Activated naive CD4-positive, alpha-beta T cell treated with Interleukin-2 at 50 U/mL for 16 hours (primary cell): Measurements from ENCODE around the gene PCP2.

Experiments
- DNase-seq: peaks from one replicate; pipeline ENCODE4 v3.0.0-alpha.2; 2020

Gene PCP2

DNA sequence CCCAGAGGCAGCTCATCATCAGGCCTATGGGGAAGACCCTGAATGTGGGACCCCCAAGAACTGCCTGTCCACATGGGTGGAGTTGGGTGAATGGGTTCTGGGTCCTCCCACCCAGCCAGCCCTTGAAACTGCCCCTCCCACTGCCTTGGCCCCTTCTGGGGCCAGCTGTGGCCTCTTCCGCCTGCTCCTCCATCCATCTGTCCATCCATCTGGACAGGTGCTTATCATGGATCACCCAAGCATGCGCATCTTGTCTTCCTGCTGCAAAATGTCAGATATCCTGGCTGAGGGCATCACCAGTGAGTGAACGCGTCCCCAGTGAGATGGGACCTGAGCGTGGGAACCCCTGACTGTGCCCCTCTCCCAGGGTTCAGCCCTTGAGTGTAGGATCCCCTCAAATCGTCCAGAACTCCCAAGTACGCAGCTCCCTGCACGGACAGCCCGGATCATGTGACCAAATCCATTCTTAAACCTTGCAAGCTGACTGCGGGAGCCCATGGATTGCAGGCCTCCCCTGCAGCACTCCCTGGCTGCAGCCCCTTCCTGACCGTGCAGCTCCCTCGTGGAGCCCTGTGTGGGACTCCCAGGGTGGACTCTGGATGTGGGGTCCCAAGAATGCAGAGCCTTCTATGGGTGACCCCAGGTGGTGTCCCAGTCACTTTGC lies 5.4 kb upstream of the PCP2 start:
- no peak for DNase-seq

DNA sequence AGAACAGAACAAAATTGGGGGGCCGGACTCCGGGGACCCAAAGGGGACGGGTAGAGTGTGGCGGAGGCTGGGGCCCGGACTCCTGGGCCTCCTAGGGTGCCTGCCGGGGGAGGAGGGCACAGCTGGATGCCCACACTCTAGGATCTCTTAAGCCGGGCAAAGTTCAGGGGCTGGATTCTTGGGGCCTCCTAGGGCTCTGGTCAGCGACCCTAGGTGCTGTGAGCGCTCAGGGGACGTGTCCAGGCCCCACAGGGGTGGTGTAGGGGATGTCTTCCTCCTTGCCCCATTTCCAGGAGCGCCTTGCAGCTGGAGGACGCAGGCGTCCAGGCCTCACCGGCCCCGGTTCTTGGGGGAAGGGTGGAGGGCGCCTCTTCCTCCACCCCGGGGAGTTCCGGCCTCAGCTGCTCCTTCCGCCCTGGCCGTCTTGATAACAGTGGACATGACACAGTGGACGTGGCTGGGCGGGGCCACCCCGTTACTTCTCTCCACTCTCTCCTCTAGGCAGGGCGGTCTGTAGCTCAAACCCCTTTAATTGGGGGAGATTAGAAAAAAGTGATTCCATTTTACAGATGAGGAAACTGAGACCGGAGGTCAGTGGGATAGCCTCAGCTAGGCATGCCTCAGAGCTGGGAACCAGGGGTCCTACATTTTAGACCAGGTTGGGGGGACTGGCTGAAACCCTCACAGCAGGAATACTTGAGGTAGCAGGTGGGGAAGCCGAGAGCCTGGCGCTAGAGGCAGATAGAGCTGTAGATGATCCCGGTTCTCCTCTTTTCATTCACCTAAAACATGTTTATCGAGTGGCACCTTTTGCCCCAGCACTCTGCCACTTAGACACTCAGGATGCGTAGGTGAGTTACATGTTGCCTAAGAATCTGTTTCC lies 4.1 kb upstream of the PCP2 start:
- DNase-seq = peak; percentile 19

DNA sequence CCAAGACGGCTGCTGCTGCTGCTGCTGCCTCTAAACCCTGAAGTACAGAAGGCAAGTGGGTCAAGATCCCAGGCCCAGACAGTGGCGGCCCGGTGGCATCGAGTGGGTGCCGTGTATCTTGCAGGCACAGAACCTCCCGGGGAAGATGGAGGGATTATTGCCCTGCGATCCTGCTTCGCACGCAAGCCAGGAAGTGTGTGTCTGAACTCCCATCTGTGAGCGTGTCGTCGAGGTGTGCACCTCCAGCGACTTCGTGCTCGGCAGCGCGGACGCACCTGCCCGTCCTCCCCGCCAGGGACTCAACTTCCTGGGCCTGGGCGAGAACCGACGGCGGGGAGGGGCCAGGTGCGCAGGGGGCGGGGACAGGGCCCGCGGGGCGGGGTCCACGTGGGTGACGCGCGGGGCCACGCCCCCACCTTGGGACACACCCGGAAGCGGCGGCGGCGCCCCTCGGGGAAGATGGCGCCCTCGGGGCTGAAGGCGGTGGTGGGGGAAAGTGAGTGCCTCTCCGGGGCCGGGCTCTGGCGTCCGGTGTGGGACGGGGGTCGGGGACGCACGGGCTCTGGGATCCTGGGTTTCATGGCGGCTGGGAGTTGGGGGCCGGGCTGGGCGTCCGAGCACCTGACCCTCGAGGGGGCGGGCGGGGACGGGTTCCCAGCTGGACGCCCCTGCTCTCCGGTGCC lies 3.3 kb upstream of the PCP2 start, which contains the start of gene STXBP2:
STXBP2 (plus strand) TSS at position 420 of the 683 bp plus-strand sequence; CDS start at position 460, 40 bp downstream.
- DNase-seq = peak; percentile 90

DNA sequence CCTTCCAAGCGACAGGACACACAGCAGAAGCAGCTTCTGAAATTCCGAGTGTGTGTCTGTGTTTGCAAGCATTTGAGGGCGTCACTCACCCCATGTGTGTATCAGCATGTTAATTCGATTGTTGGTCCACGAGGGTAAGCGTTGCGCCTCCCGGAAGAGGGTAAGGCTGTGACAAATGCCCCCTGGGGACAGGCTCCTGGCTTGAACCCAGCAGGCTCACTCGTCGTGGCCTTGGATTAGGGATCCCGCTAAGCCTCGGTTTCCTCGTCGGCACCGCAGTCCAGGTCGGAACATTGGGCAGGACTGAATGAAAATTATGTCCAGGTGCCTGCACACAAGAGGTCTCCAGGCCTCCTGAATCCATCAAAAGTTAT lies 2.8 kb upstream of the PCP2 start:
- DNase-seq = no peak

DNA sequence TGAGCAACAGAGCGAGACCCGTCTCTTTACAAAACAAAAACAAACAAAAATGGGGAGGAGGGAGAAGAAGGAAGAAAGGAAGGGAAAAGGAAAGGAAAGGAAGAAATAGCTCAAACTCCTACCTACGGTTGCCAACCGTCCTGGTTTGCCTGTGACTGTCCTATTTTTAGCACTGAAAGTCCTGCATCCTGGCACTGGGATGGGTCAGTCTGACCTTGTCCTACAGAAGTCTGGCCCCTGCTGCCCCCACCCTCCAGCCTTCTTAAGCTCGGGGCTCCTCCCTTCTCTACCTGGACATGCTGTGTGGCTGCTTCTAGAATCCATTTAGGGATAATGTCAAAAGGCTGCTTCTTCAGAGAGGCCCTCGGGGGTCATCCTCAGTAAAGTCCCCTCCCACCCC lies 2.2 kb upstream of the PCP2 start:
- no peak for DNase-seq

DNA sequence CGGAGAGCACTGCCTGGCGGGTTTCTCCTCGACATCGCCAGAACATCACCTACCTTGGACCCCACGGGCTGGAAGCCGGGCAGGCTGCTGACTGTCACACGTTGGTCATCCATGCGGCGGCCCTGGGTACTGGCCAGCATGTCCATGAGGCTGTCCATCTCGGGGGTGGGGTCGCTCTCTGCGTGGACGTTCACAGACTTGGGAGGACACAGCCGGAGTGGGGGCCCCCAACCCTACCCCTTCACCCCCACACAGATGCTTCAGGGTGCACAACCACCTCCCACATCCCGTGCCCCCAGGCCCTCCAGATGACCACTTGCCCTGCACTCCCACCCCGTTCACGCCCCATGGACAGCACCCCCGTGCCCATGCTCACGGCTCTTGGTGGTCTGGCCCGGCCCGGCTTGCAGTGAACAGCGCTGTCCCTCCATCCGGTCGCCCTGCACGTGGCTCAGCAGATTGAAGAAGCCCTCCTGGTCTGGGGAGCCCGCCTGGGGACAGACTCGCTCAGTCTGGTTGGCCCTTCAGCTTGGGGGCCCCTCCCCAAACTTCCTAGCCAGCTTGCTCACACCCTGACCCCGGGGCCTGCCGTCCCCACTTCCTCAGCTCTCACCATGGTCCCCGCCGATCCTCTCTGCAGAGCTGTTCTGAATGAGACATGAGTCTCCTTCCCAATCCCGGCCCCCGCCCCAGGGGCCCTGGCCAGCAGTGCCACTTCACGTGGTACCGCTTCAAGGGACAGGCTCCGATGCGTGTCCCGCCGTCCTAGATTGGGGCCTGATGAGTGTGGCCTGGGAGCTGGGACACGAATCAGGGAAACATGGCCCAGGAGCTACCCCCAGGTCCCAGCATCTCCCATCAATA lies 947 bp downstream of the PCP2 start:
- DNase-seq = no peak

DNA sequence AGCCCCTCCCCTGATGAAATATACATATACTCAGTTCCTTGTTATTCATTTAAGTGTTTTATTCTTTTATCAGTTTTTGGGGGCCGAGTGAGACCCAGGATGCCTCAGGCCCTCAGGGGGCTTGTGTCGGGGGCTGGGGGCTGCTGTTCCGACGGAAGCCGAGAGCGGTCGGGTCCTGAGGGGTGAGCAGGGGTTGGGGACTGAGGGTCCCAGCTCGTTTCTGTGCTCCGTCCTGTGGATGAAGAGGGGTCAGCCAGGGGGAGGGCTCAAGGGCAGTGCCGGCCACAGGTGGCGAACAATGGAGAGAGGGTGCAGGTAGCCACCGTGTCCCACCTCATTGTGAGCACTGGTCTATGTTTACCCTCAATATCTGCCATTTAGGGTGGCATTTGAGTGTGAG lies 1.9 kb downstream of the PCP2 start:
- DNase-seq = no peak

DNA sequence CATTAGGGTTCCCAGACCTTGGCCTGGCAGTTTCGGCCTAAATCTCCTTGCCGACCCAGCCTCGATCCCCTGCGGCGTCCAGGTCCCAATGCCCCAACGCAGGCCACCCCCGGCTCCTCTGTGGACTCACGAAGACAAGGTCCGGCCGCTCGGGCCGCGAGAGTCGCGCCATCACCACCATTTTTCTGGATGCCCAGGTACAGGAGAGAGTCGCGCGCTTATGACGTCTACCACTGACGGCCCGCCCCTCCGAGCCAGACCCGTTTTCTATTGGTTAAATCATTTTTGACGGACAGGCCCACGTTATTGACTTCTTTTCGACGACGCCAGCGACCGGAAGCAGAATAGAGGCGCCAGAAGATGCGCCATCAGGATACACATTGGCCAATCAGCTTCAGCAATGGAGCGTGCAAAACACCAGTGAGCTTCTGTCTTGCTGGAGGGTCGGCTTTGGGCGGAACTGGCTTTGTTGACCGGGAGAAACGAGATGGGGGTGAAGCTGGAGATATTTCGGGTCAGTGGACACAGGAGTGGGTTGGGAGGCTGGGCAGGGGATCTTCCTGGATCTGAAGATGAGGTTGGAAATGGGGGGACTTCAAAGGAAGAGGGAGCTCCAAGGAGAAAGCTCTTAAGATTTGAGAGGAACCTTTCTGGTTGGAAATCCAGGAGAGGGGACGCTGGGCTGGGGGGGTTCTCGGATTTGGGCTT lies 4.0 kb downstream of the PCP2 start, which contains the start of the genes PET100 and XAB2:
PET100 (plus strand) TSS at position 447 of the 708 bp plus-strand sequence; CDS start at position 488, 41 bp downstream.
XAB2 (minus strand) TSS at position 199 of the 708 bp plus-strand sequence; CDS start at position 181, 18 bp downstream.
- DNase-seq = peak; percentile 94

DNA sequence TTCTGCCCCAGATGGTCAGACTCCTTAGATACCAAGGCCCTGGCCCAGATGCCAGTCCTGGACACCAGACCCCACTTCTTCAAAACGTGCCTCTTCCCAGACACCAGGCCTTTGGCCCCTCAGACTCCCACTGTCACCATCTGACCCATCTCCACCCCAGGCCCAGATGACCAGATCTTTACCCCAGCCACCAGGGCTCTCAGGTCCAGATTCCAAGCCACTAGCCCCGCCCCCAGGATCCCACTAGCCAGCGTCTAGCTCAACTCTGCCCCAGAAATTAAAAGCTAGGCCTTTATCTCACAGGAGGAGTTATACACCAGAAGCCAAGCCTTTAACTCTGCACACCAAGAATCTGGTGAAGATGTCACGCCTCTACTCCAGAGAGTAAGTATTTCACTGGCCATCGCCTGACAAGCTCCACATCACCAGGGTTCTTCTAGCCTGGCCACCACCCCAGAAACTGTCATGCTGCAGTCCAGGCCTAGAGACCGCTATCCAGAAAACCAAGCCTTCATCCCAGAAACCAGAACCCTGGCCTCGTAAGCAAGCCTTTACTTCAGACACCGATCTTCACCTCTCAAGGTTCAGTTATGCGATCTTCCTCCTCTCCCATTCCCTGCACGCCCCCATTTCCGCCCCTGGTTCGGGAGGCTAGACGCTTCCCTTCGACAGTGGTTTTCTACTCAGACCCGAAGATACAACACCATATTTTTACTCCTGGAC lies 4.8 kb downstream of the PCP2 start:
- DNase-seq = peak; percentile 10

DNA sequence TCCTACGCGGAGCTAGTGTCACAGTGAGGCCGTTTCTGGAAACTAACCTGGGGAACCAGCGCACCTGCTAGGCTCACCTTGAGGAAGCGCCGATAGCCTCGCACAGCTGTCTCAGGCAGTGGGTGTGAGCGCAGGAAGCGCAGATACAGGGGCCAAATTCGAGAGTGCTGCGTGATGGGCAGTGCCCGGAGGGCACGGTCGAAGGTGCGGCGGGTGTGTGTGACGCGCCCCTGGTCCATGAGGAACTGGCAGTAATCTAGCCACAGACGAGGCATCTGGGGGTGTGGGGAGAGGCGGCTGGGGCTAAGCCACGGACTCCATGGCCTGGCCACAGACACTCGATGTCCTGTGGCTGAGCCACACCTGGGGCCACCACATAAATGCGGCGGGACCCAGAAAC lies 6.4 kb downstream of the PCP2 start:
- DNase-seq = no peak

DNA sequence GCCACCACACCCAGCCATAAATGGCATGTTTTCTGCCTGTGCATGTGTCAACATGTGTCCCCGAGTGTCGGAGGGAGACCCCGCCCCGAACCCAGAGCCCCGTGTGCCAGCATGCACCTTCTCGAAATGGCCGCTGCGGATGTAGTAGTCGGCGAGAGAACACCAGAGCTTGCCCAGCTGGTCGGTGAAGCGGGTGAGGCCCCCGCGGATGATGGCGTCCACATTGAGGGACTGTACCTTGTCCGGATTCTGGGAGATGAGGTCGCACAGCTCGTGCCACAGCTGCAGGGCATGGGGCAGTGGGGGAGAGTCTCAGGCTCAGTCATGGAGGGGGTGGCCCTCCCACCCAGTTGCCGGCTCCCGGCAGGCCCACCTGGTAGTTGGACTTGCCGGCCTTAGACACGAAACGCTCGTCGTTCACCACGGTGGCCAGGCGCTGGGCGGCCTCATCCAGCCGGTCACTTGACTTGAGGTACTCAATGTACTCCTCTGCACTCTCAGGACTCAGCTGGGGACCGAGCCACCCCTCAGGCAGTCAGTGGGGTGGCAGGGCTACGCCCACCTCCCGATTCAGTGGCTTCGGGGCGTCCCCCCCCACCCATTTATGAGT lies 7.7 kb downstream of the PCP2 start:
- DNase-seq = no peak

DNA sequence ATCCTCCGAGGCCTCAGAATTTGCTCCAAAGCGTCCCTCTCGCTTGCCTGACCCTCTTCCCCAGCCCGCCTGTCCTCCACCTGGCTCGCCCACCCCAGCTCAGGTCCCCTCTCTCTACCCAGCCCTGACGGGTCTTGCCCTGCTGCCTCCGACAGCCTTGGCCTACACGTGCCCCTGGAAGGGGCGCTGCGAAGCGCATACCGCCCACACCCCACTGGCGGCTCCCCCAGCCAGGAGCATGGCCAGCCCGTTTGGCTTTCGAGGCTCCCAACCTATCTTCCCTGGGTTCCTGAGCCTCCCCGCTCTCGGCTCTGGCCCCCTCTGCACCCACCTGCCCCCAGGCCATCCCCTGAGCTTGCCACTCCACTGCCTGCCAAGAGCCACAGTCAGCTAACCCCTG lies 8.7 kb downstream of the PCP2 start:
- DNase-seq = no peak

DNA sequence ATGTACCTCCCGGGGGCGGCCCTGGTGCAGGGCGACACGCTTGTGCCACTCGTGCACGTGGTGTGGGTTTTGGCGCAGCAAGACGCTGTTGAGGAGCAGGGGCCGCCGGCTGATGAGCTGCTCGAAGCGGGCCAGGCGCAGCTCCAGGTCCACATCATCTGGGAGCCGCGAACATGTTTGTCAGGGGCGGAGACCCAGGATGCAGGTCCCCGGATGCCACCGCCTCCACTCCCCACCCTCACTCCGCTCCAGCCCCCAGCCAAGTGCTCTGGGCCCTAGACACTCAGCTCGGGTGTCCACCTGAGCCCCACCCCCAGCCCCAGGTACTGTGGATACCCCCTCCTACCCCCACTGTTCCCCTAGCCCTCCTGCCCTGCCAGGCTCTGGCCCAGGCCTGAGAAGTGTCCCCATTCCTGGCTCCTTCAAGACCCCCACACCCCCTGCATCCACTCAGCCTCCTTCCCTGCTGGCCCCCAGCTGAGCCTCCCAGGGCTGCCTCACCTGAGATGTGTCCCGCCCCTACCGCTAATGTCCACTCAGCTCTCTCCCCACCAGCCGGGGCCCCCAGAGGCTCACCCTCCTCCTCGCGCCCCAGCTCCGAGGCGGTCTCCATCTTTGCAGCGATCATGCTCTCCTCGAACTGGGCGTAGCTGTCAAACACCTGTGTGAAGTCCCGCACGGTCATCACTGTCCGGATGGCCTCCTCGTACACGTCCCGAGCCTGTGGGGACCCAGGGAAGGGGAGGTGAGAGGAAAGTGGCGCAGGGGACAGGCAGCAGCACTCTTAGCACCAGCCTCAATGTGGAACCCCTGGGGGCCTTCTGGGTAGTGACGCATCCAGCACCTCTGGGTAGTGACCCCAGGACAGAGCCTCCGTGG lies 9.6 kb downstream of the PCP2 start:
- no peak for DNase-seq

DNA sequence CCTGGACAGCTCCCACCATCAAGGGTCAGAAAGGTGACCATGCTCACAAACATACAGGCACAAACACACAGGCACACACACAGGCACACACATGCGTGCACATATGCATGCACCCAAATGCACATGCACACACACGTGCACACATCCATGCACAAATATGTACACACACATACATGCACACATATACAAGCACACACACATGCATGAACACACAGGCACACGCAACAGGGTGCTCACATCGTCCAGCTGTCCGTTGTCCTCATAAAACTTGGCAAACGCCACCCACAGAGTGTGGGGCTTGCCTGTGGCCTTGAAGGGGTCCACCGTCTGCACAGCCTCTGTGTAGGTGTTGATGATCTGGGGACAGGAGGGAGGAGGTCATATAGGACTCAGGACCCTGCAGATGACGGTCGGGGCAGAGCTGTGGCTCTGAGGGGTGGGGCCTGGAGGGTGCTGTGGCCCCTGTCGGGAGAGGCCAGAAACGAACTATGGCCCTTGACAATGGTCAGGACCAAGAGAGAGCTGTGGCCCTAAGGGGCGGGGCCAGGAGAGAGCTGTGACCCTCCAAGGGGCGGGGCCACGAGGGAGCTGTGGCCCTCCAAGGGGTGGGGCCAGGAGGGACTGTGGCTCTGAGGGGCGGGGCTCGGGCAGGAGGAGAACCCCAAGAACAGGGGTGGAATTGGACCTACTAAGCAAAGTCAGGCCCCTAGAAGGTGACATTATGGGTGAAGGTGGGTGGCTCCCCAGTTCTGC lies 10.4 kb downstream of the PCP2 start:
- no peak for DNase-seq

DNA sequence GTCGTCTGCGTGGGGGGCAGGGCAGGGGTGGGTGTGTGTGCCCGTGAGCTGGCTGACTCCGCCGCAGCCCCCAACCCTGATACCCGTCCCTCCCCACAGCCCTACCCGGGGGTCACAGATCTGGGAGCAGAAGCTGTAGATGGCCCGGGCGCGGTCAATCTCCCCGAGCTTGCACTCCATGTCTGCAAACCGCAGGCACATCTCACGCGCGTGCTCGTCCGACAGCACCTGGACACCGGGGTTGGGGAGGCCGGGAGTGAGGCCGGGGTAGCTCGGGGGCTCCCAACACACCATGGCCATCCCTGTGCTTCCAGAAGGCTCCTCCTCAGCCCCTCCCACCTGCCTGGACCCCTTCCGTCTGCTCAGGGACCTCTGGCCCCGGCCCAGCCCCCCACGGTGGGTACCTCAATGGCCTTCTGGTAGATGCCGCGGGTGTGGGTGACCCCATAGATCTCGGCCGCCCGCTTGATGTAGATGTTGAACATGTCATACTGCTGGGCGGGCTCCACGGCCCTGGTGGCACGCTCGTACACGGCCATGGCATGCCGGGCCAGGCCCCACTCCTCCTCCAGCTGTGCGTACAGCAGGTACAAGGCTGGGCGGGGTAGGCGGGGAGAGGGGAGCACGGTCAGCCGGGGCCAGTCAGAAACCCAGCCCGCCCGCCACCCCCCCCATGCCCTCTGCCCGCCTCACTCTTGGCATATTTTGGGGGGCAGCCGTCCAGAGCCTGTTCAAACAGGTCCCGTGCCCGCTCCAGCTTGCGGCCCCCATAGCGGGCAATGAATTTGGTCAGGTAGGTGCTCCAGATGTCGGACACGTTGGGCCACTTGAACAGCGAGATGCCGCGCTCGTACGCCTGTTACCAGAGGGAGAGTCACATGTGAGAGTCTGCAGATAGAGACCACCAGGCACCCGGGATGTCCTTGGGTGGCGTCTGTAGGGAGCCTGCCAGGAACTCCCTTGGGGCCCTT lies 12.8 kb downstream of the PCP2 start:
- DNase-seq = no peak

DNA sequence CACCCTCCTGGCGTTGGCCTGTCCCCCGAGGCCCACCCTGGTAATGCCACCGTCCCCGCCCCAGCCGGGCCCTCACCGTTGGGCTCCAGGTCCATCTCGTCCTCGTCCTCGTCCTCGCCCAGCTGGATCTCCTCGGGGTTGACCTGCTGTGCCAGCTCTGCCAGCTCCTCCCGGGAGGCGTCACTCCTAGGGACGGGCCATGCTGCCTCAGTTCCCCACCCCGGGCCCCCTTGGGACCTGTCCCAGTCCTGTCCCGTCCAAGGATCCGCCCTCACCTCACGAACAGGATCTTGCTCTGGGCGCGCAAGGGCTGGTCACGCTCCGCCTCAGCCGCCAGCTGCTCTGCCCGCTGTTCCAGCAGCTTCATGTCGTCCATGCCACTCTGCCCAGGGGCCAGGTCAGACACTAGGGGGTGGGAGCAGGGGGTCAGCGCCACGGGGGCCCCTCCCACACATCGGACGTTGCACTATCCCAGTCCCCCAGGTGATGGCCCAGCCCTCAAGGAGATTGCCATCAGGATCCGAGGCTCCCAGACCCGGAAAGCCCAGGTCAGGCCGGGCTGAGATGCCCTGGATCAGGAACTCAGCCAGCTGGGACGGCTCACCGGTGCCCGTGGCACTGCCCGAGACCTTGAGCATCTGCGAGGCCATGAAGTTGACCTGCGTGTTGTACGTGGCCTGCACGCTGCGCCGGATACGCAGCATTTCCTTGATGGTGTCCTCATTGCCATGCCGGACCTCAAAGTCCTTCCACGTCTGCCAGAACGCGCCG lies 13.7 kb downstream of the PCP2 start:
- DNase-seq = no peak
